ENCODE data around the gene SNRPA. TPM values are rescaled to one million over a fixed set of nuclear protein-coding genes. Genes with fewer than 3 reads are reported as not detected.
A peak's percentile ranks its signal among the peaks of the same experiment; 100 is the strongest.

Gene SNRPA
- total and polyA plus RNA-seq, 2 of the 13 experiments (the other 11 are each of a cell fraction or from before 2014, with no cell fraction given): 59.6 to 162 TPM

DNA sequence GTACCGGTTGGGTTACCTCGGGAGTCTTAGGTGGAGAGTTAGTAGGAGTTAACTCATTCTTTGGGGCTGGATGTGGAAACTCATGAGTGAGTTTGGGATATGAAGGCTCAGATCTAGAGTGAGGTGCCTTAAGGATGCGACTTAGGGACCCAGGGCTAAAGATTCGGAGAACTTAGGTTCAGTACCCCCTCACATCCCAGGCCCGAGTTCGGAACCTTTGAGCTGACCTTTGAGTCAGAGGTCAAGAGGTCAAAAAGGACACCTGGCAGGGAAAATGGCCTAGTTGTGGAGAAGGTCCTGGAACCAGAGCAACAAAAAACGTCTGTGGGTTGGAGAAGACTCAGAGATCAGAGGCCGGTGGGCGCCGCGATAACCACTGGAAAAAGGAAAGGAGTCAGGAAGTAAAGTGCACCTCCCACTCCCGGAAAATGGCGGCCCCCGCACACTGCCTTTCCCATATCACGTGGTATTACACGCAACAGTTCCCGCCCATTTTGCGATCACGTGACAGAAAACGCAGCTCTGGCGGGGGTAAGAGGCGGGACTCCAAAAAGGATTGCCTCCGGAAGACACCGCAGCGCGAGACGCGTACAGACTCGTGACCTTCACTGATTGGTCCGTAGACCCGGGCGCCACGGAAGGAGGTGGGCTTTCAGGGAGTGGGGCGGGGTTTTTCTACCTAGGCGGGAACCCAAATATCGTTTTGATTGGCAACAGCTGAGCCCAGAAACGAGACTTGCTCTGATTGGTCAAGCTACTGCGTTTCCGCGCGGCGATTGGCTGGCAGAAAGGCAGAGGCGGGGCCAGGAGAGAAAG is 737 bp upstream of the SNRPA start, which contains the start of gene ACTMAP (continued):
- TF ChIP-seq ZNF335 (CRISPR knock-in tag; IDR thresholded peaks at IDR 0.05): no peak
- TF ChIP-seq ARID2 (CRISPR knock-in tag; IDR thresholded peaks at IDR 0.05; ENCODE audit: borderline replicate concordance): no peak
- TF ChIP-seq PTBP1 (IDR thresholded peaks at IDR 0.05; ENCODE audit: low read depth, low read length, poor library complexity, severe bottlenecking): no peak
- TF ChIP-seq, protein P1, sequence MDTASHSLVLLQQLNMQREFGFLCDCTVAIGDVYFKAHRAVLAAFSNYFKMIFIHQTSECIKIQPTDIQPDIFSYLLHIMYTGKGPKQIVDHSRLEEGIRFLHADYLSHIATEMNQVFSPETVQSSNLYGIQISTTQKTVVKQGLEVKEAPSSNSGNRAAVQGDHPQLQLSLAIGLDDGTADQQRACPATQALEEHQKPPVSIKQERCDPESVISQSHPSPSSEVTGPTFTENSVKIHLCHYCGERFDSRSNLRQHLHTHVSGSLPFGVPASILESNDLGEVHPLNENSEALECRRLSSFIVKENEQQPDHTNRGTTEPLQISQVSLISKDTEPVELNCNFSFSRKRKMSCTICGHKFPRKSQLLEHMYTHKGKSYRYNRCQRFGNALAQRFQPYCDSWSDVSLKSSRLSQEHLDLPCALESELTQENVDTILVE (CRISPR knock-in tag; IDR thresholded peaks at IDR 0.05): peak; percentile 31; the same call in 1 of the 2 replicates
- peak; percentile 85 for TF ChIP-seq GMEB1 (CRISPR knock-in tag; IDR thresholded peaks at IDR 0.05; ENCODE audit: borderline replicate concordance)
- peak; percentile 26; the same call in 1 of the 2 replicates for TF ChIP-seq MAZ (IDR thresholded peaks at IDR 0.05; ENCODE audit: borderline replicate concordance, low read depth, low read length)
- TF ChIP-seq MAZ (CRISPR knock-in tag; IDR thresholded peaks at IDR 0.05; ENCODE audit: low read depth): 0 out of 2 replicates have a peak, but pooled peaks have one; percentile 0
- TF ChIP-seq ZFP36L1 (CRISPR knock-in tag; IDR thresholded peaks at IDR 0.05): no peak
- no peak for TF ChIP-seq KDM5A (IDR thresholded peaks at IDR 0.05; ENCODE audit: borderline replicate concordance, low read length)
- TF ChIP-seq ZNF709 (CRISPR knock-in tag; IDR thresholded peaks at IDR 0.05): no peak
- peak; percentile 54; the same call in 1 of the 2 replicates for TF ChIP-seq U2AF2 (IDR thresholded peaks at IDR 0.05; ENCODE audit: low read depth, low read length)
- no peak for TF ChIP-seq ZNF816 (CRISPR knock-in tag; IDR thresholded peaks at IDR 0.05; ENCODE audit: borderline replicate concordance)
- no peak for TF ChIP-seq HMG20B (CRISPR knock-in tag; conservative IDR thresholded peaks at IDR 0.05)
- no peak for TF ChIP-seq ZNF644 (CRISPR knock-in tag; IDR thresholded peaks at IDR 0.05; ENCODE audit: low read depth)
- no peak for TF ChIP-seq ZNF460 (CRISPR knock-in tag; IDR thresholded peaks at IDR 0.05; ENCODE audit: borderline replicate concordance)
- TF ChIP-seq TGIF2 (CRISPR knock-in tag; IDR thresholded peaks at IDR 0.05): no peak
- no peak for TF ChIP-seq FOXJ3 (CRISPR knock-in tag; IDR thresholded peaks at IDR 0.05; ENCODE audit: borderline replicate concordance)
- no peak for TF ChIP-seq ZNF841 (CRISPR knock-in tag; IDR thresholded peaks at IDR 0.05; ENCODE audit: borderline replicate concordance)
- peak; percentile 82 for TF ChIP-seq THAP11 (CRISPR knock-in tag; IDR thresholded peaks at IDR 0.05)
- 0 out of 2 replicates have a peak, but pooled peaks have one; percentile 48 for TF ChIP-seq ZC3H13 (CRISPR knock-in tag; IDR thresholded peaks at IDR 0.05)
- TF ChIP-seq, protein P2, sequence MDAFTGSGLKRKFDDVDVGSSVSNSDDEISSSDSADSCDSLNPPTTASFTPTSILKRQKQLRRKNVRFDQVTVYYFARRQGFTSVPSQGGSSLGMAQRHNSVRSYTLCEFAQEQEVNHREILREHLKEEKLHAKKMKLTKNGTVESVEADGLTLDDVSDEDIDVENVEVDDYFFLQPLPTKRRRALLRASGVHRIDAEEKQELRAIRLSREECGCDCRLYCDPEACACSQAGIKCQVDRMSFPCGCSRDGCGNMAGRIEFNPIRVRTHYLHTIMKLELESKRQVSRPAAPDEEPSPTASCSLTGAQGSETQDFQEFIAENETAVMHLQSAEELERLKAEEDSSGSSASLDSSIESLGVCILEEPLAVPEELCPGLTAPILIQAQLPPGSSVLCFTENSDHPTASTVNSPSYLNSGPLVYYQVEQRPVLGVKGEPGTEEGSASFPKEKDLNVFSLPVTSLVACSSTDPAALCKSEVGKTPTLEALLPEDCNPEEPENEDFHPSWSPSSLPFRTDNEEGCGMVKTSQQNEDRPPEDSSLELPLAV (CRISPR knock-in tag; conservative IDR thresholded peaks at IDR 0.05; ENCODE audit: low read depth): no peak
- TF ChIP-seq NCOA2 (CRISPR knock-in tag; IDR thresholded peaks at IDR 0.05): peak; percentile 6; the same call in 1 of the 2 replicates
- no peak for TF ChIP-seq GATA4 (IDR thresholded peaks at IDR 0.05; ENCODE audit: borderline replicate concordance, low read depth)
- TF ChIP-seq PCBP2 (optimal IDR thresholded peaks at IDR 0.05; ENCODE audit: low read depth, low read length, poor library complexity, severe bottlenecking): no peak
- peak; percentile 11; the same call in 1 of the 2 replicates for TF ChIP-seq RAD21 (CRISPR knock-in tag; IDR thresholded peaks at IDR 0.05)
- TF ChIP-seq GTF3A (CRISPR knock-in tag; conservative IDR thresholded peaks at IDR 0.05): 0 out of 2 replicates have a peak, but pooled peaks have one; percentile 34
- no peak for TF ChIP-seq MZF1 (CRISPR knock-in tag; IDR thresholded peaks at IDR 0.05; ENCODE audit: borderline replicate concordance)

All from HepG2 (cell line).